Neural cell (in vitro differentiated cells): Measurements from ENCODE around the gene GPLD1.

ENCODE experiments used
- EP300 ChIP-seq: fragments of 450-650 bp; conservative IDR thresholded peaks from 2 replicates; pipeline ENCODE4 v1.6.1; 2014; ENCODE audit warnings: antibody characterized with exemption, mild to moderate bottlenecking, moderate library complexity; ENCODE audit not compliant: poor library complexity, severe bottlenecking
- EZH2 ChIP-seq: fragments of 200-600, 300-800 bp; shearing (Covaris generic), sonication (generic); IDR thresholded peaks from 2 replicates; pipeline ENCODE4 v1.6.1; 2014; ENCODE audit warnings: antibody characterized with exemption, low read length, borderline replicate concordance, mild to moderate bottlenecking; ENCODE audit not compliant: insufficient read depth, poor library complexity, severe bottlenecking
- MXI1 ChIP-seq: fragments of 450-650 bp; conservative IDR thresholded peaks from 2 replicates; pipeline ENCODE4 v1.6.1; 2014; ENCODE audit warnings: antibody characterized with exemption, mild to moderate bottlenecking; ENCODE audit not compliant: poor library complexity, severe bottlenecking
- POLR2AphosphoS5 ChIP-seq: IDR thresholded peaks from 2 replicates; pipeline ENCODE4 v1.6.1; 2012
- RAD21 ChIP-seq: fragments of 450-650 bp; conservative IDR thresholded peaks from 2 replicates; pipeline ENCODE4 v1.6.1; 2014; ENCODE audit warnings: antibody characterized with exemption, mild to moderate bottlenecking, moderate library complexity
- TAF1 ChIP-seq: IDR thresholded peaks from 2 replicates; pipeline ENCODE4 v1.6.1; 2012; ENCODE audit warnings: low read depth
- TF ChIP-seq, protein P1 (sequence below): fragments of 450-650 bp; IDR thresholded peaks from 2 replicates; pipeline ENCODE4 v1.5.1; 2014; ENCODE audit warnings: antibody characterized with exemption, mild to moderate bottlenecking, moderate library complexity; ENCODE audit not compliant: poor library complexity, severe bottlenecking
- TF ChIP-seq, protein P2 (sequence below): IDR thresholded peaks from 2 replicates; pipeline ENCODE4 v1.6.1; 2012; ENCODE audit warnings: borderline replicate concordance

DNA sequence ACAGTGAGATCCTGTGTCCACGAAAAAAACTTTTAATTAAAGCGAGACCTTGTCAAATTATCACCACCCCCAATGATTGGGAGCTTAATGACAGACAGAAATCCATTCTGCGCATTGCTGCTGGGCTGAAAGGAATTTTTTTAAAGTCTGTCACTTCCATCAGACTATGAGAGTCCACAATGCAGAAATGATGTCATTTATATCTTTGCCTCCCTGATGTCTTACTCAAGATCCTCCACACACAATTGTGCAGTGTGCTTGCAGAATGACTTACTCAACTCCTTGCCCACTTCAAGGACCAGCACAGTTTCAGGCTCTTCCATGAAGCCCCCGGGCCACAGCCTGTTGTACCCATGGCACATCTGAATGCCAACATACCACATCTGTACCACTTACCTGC is 41.0 kb downstream of the GPLD1 start:
- TF ChIP-seq, protein P1, sequence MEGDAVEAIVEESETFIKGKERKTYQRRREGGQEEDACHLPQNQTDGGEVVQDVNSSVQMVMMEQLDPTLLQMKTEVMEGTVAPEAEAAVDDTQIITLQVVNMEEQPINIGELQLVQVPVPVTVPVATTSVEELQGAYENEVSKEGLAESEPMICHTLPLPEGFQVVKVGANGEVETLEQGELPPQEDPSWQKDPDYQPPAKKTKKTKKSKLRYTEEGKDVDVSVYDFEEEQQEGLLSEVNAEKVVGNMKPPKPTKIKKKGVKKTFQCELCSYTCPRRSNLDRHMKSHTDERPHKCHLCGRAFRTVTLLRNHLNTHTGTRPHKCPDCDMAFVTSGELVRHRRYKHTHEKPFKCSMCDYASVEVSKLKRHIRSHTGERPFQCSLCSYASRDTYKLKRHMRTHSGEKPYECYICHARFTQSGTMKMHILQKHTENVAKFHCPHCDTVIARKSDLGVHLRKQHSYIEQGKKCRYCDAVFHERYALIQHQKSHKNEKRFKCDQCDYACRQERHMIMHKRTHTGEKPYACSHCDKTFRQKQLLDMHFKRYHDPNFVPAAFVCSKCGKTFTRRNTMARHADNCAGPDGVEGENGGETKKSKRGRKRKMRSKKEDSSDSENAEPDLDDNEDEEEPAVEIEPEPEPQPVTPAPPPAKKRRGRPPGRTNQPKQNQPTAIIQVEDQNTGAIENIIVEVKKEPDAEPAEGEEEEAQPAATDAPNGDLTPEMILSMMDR = no peak
- TF ChIP-seq POLR2AphosphoS5 (no peak), MXI1 (no peak), EP300 (no peak), EZH2 (no peak), RAD21 (no peak), TAF1 (no peak)
- TF ChIP-seq, protein P2, sequence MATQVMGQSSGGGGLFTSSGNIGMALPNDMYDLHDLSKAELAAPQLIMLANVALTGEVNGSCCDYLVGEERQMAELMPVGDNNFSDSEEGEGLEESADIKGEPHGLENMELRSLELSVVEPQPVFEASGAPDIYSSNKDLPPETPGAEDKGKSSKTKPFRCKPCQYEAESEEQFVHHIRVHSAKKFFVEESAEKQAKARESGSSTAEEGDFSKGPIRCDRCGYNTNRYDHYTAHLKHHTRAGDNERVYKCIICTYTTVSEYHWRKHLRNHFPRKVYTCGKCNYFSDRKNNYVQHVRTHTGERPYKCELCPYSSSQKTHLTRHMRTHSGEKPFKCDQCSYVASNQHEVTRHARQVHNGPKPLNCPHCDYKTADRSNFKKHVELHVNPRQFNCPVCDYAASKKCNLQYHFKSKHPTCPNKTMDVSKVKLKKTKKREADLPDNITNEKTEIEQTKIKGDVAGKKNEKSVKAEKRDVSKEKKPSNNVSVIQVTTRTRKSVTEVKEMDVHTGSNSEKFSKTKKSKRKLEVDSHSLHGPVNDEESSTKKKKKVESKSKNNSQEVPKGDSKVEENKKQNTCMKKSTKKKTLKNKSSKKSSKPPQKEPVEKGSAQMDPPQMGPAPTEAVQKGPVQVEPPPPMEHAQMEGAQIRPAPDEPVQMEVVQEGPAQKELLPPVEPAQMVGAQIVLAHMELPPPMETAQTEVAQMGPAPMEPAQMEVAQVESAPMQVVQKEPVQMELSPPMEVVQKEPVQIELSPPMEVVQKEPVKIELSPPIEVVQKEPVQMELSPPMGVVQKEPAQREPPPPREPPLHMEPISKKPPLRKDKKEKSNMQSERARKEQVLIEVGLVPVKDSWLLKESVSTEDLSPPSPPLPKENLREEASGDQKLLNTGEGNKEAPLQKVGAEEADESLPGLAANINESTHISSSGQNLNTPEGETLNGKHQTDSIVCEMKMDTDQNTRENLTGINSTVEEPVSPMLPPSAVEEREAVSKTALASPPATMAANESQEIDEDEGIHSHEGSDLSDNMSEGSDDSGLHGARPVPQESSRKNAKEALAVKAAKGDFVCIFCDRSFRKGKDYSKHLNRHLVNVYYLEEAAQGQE = no peak
